HL-60 (cell line): Measurements from ENCODE around the gene FALEC.

Experiments used
- GABPA ChIP-seq: IDR thresholded peaks from 2 replicates; pipeline ENCODE4 v1.6.1; 2012; ENCODE audit warnings: low read depth
- POLR2AphosphoS5 ChIP-seq: IDR thresholded peaks from 2 replicates; pipeline ENCODE4 v1.6.1; 2012; ENCODE audit warnings: low read depth
- SPI1 ChIP-seq: IDR thresholded peaks from 2 replicates; pipeline ENCODE4 v1.6.1; 2012; ENCODE audit warnings: low read depth, mild to moderate bottlenecking, borderline replicate concordance
- TF ChIP-seq, protein P1 (sequence below): IDR thresholded peaks from 2 replicates; pipeline ENCODE4 v1.6.1; 2012; ENCODE audit warnings: low read depth; ENCODE audit not compliant: insufficient replicate concordance
- TF ChIP-seq, protein P2 (sequence below): IDR thresholded peaks from one replicate; pipeline ENCODE4 v1.5.1; 2011; ENCODE audit warnings: low read length, control low read depth, inconsistent platforms; ENCODE audit not compliant: insufficient read depth

DNA sequence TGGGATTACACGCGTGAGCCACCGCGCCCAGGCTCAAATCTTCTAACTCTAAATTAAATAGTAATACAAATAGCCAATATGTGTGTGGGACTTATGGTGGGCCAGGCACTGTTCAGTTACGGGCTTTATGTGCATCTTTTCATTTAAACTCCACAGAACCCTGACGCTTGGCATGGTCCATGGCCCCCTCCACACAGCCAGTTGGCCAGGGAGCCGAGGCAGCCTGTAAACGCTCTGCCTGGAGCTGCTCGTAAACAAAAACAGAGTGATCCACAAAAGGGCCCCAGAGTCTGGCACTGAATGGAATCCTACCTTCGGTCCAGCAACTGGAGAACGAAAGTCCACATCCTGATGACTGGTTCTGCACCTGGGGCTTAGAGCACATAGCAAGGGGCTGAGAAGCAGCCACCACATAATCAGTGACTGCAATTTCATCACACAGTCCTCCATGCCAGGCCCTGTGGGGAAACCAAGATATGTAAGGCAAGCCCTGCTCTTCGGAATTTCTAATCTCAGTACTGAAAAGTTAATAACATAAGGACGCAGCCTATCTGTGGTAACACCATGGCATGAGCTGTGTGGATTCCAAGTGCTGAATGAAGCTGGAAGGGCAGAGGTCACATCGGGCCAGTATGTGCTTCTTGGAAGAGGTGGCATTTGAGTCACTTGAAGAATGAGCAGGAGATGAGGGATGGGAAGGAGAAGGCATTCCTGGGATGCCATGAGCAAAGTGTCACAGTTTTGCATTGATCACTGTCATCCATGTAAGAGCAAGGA, 20.1 kb downstream of the FALEC start:
- TF ChIP-seq, protein P1, sequence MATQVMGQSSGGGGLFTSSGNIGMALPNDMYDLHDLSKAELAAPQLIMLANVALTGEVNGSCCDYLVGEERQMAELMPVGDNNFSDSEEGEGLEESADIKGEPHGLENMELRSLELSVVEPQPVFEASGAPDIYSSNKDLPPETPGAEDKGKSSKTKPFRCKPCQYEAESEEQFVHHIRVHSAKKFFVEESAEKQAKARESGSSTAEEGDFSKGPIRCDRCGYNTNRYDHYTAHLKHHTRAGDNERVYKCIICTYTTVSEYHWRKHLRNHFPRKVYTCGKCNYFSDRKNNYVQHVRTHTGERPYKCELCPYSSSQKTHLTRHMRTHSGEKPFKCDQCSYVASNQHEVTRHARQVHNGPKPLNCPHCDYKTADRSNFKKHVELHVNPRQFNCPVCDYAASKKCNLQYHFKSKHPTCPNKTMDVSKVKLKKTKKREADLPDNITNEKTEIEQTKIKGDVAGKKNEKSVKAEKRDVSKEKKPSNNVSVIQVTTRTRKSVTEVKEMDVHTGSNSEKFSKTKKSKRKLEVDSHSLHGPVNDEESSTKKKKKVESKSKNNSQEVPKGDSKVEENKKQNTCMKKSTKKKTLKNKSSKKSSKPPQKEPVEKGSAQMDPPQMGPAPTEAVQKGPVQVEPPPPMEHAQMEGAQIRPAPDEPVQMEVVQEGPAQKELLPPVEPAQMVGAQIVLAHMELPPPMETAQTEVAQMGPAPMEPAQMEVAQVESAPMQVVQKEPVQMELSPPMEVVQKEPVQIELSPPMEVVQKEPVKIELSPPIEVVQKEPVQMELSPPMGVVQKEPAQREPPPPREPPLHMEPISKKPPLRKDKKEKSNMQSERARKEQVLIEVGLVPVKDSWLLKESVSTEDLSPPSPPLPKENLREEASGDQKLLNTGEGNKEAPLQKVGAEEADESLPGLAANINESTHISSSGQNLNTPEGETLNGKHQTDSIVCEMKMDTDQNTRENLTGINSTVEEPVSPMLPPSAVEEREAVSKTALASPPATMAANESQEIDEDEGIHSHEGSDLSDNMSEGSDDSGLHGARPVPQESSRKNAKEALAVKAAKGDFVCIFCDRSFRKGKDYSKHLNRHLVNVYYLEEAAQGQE = no peak
- no peak for TF ChIP-seq POLR2AphosphoS5
- TF ChIP-seq, protein P2, sequence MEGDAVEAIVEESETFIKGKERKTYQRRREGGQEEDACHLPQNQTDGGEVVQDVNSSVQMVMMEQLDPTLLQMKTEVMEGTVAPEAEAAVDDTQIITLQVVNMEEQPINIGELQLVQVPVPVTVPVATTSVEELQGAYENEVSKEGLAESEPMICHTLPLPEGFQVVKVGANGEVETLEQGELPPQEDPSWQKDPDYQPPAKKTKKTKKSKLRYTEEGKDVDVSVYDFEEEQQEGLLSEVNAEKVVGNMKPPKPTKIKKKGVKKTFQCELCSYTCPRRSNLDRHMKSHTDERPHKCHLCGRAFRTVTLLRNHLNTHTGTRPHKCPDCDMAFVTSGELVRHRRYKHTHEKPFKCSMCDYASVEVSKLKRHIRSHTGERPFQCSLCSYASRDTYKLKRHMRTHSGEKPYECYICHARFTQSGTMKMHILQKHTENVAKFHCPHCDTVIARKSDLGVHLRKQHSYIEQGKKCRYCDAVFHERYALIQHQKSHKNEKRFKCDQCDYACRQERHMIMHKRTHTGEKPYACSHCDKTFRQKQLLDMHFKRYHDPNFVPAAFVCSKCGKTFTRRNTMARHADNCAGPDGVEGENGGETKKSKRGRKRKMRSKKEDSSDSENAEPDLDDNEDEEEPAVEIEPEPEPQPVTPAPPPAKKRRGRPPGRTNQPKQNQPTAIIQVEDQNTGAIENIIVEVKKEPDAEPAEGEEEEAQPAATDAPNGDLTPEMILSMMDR = no peak
- TF ChIP-seq GABPA = no peak
- TF ChIP-seq SPI1 = no peak
